DND-41 (cell line): ENCODE measurements around the gene LYSET.
A peak's percentile ranks its signal among the peaks of the same experiment; 100 is the strongest.
"Not testable (repeated sequence)": the region's sequence is repeated elsewhere in the genome, so short reads cannot be mapped to it uniquely, and the experiment has no call there.

Source experiments
- ATAC-seq: fragments of 200-7000 bp; cut with Tn5 transposase; 3 replicates; pipeline ENCODE4 v1.9.1; 2021; ENCODE audit warnings: low read depth; ENCODE audit not compliant: insufficient read depth
- DNase-seq: peaks from one replicate; pipeline ENCODE4 v3.0.0-alpha.2; 2020
- H2AFZ ChIP-seq: 2 replicates; pipeline ENCODE4 v1.6.0; 2012; ENCODE audit warnings: low read depth, low read length
- H3K27ac ChIP-seq: 2 replicates; pipeline ENCODE4 v1.5.1; 2012; ENCODE audit warnings: low read length, inconsistent platforms
- H3K27me3 ChIP-seq: fragments of 200-600 bp; sonication (generic); 2 replicates; pipeline ENCODE4 v1.6.0; 2012; ENCODE audit warnings: low read length, mild to moderate bottlenecking, inconsistent platforms; ENCODE audit not compliant: insufficient read depth, poor library complexity
- H3K36me3 ChIP-seq: 2 replicates; pipeline ENCODE4 v1.5.1; 2012; ENCODE audit warnings: low read length, inconsistent platforms; ENCODE audit not compliant: insufficient read depth
- H3K4me1 ChIP-seq: 2 replicates; pipeline ENCODE4 v1.5.1; 2012; ENCODE audit warnings: mild to moderate bottlenecking, low read length; ENCODE audit not compliant: insufficient read depth
- H3K4me2 ChIP-seq: 2 replicates; pipeline ENCODE4 v1.6.0; 2012; ENCODE audit warnings: mild to moderate bottlenecking, moderate library complexity, low read length, inconsistent platforms; ENCODE audit not compliant: insufficient read depth
- H3K4me3 ChIP-seq, 2 experiments: fragments of 200-600 bp in 1 of 2; shearing (Covaris generic) in 1 of 2; 2 replicates each; pipeline ENCODE4 v1.5.1; 2012 to 2016; ENCODE audit warnings: inconsistent platforms in 2 of 2, low read length in 2 of 2, mild to moderate bottlenecking in 2 of 2, low read depth in 1 of 2, moderate library complexity in 1 of 2
- H3K79me2 ChIP-seq: 2 replicates; pipeline ENCODE4 v1.6.0; 2012; ENCODE audit warnings: low read length, inconsistent platforms; ENCODE audit not compliant: insufficient read depth
- H3K9ac ChIP-seq: 2 replicates; pipeline ENCODE4 v1.6.0; 2012; ENCODE audit warnings: low read depth, mild to moderate bottlenecking, inconsistent platforms, low read length, moderate library complexity
- H3K9me3 ChIP-seq: 2 replicates; pipeline ENCODE4 v1.5.1; 2012; ENCODE audit warnings: low read length, moderate library complexity, mild to moderate bottlenecking, inconsistent platforms; ENCODE audit not compliant: insufficient read depth, severe bottlenecking
- H4K20me1 ChIP-seq: 2 replicates; pipeline ENCODE4 v1.6.0; 2012; ENCODE audit warnings: low read length; ENCODE audit not compliant: insufficient read depth
- CTCF ChIP-seq: IDR thresholded peaks from 2 replicates; pipeline ENCODE4 v1.5.1; 2012; ENCODE audit warnings: borderline replicate concordance, low read length, moderate library complexity, mild to moderate bottlenecking; ENCODE audit not compliant: poor library complexity, severe bottlenecking; ENCODE audit errors: extremely low read depth
- EZH2 ChIP-seq: IDR thresholded peaks from 3 replicates; pipeline ENCODE4 v1.6.1; 2012; ENCODE audit warnings: borderline replicate concordance, low read depth, mild to moderate bottlenecking, moderate library complexity, low read length, inconsistent platforms; ENCODE audit not compliant: severe bottlenecking

Gene LYSET

GRCh38 chr14:93160353-93160801, 24.7 kb upstream of the LYSET start:
- Histone ChIP-seq H3K79me2 (no peaks in the 10 kb centered on the region), H3K4me1 (no peaks in the 10 kb centered on the region), H3K27me3 (no peaks in the 10 kb centered on the region), H3K27ac (no peak overlapping the region), H2AFZ (no peak overlapping the region), H3K4me3 (no peak overlapping the region), H4K20me1 (no peaks in the 10 kb centered on the region), H3K9ac (no peak overlapping the region), H3K9me3 (no peaks in the 10 kb centered on the region), H3K36me3 (no peaks in the 10 kb centered on the region), H3K4me2 (no peak overlapping the region)
- TF ChIP-seq CTCF (peak; percentile 48), EZH2 (no peak)
- DNase-seq: no peak
- ATAC-seq: no peak

- no peaks in the 10 kb centered on the region for H3K9me3 ChIP-seq
- H3K4me2 ChIP-seq: no peak overlapping the region
- TF ChIP-seq CTCF (no peak), EZH2 (no peak)
- H3K4me1 ChIP-seq: no peaks in the 10 kb centered on the region
- no peak overlapping the region for H3K9ac ChIP-seq
- no peaks in the 10 kb centered on the region for H3K27me3 ChIP-seq
- H3K27ac ChIP-seq: no peak overlapping the region
- no peaks in the 10 kb centered on the region for H3K79me2 ChIP-seq
- no peaks in the 10 kb centered on the region for H4K20me1 ChIP-seq
- peak overlapping the region; percentile 45; the same call in 1 of the 2 replicates for H2AFZ ChIP-seq
- H3K36me3 ChIP-seq: no peaks in the 10 kb centered on the region
- H3K4me3 ChIP-seq: no peak overlapping the region
- DNase-seq (no peak), ATAC-seq (no peak)
Observed at GRCh38 chr14:93161411-93161940, 23.6 kb upstream of the LYSET start.

- Histone ChIP-seq H3K4me2 (no peak overlapping the region), H3K9me3 (no peaks in the 10 kb centered on the region), H3K79me2 (no peaks in the 10 kb centered on the region), H3K4me3 (no peak overlapping the region), H3K27me3 (no peaks in the 10 kb centered on the region), H3K27ac (no peak overlapping the region), H4K20me1 (no peaks in the 10 kb centered on the region), H3K4me1 (no peaks in the 10 kb centered on the region), H2AFZ (no peak overlapping the region), H3K36me3 (no peaks in the 10 kb centered on the region), H3K9ac (no peak overlapping the region)
- no peak for ATAC-seq
- TF ChIP-seq EZH2 (no peak), CTCF (peak; percentile 22)
- no peak for DNase-seq
Observed at GRCh38 chr14:93163564-93163963, 21.6 kb upstream of the LYSET start.

GRCh38 chr14:93165271-93166265, 19.5 kb upstream of the LYSET start:
- H3K27me3 ChIP-seq, H3K9me3 ChIP-seq, ATAC-seq, H3K4me1 ChIP-seq, H3K27ac ChIP-seq, H3K79me2 ChIP-seq, DNase-seq, H3K9ac ChIP-seq, H3K4me3 ChIP-seq, H4K20me1 ChIP-seq, H3K36me3 ChIP-seq, H3K4me2 ChIP-seq, H2AFZ ChIP-seq: not testable (repeated sequence)

- not testable (repeated sequence) for H3K4me3 ChIP-seq, H4K20me1 ChIP-seq, H3K36me3 ChIP-seq, ATAC-seq, H3K4me2 ChIP-seq, DNase-seq, H3K9me3 ChIP-seq, H3K27ac ChIP-seq, H3K27me3 ChIP-seq, H2AFZ ChIP-seq, H3K4me1 ChIP-seq, H3K79me2 ChIP-seq, H3K9ac ChIP-seq
Observed at GRCh38 chr14:93168610-93169009, 16.5 kb upstream of the LYSET start.
